Measurements from ENCODE around the gene GYS2.

Gene GYS2

GRCh38 chr12:21502164-21502496 is 102.5 kb downstream of the GYS2 start:
- peak in 2 of 14 donors; percentile 11 to 34 for DNase-seq

DNA sequence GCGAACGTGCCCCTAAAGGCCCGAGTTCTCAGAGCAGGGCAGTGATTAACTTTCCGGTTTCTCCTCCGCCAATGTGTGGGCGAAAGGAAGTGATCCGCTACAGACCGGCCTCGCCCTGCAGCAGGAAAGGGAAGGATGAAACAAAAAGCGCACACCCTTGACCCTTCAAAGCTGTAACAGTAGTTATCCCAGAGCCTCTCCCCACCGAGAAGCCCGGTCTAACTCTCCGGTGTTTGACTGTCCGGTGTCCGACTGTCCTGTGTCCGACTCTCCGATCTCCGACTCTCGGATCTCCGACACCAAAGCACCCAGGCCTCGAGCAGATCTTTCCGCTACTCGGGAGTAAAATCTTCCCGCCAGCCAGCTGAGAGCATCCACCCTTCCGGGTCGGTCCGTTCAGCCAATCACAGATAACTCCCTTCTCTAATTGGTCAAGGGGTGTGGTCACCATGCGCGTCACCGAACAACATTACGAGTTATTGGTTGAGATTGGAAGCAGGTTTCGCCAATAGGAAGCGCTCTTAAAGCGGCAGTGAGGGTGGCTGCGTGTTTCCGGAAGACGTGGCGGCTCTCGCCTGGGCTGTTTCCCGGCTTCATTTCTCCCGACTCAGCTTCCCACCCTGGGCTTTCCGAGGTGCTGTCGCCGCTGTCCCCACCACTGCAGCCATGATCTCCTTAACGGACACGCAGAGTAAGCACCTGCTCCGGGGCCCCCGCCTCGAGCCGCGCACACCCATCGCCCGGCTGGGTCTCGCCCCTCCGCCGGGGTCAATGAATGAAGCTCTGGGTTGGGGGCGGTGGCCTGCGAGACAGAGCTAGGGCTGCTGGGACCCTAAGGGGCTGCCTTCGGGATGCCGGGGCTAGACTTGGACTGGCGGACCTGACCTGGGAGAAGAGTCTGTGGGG is 103.1 kb downstream of the GYS2 start, which contains the start of the genes GOLT1B and RECQL:
TSS of gene GOLT1B (plus strand) at position 532 of the 906 bp plus-strand sequence. CDS start at position 667, 135 bp downstream.
TSS of gene RECQL (minus strand) at position 378 of the 906 bp plus-strand sequence. CDS start 2,065 bp downstream, outside the sequence.
- peak; percentile 48 to 95 (median 90) for DNase-seq

DNA sequence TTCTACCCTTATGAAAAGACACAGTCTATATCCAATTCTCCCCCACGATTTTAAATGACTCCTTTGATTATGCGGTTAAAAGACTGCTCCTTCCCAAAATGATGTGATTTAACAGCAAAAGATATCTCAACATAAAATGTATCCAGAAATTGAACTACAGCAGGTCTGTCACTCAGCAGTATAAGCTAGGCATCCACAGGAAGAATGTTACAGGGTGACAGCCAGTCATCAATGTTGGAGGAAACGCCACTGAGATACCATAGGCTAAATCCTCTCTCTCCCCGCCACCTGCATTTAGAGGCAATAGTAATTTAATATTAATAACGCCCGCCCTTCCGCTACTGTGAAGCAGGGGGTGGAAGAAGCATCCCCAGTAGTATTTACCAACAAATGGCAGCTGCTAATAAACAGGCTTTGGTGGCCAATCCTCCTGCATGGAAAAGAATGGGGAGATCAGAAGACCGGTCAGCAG is 103.8 kb downstream of the GYS2 start:
- DNase-seq, result peak in 1 of 14 donors; percentile 38

- no peak for DNase-seq
Observed at GRCh38 chr12:21499765-21500164, 104.9 kb downstream of the GYS2 start.
